Measurements from ENCODE around the gene CAV3.

GRCh38 chr3:8777201-8777977 lies 43.8 kb downstream of the CAV3 start:
- no peak for TF ChIP-seq CTCF (conservative IDR thresholded peaks at IDR 0.05)
- TF ChIP-seq EZH2 (IDR thresholded peaks at IDR 0.05; ENCODE audit: low read depth): no peak
